Activated CD8-positive, alpha-beta memory T cell treated with anti-CD3 and anti-CD28 coated beads, Interleukin-2, amount 50 U/mL, for 24 hours (primary cell): ENCODE data around the gene VPS26A.

Source experiments
- DNase-seq: peaks from one replicate; pipeline ENCODE4 v3.0.0-alpha.2; 2020; ENCODE audit errors: extremely low read depth

Gene VPS26A

DNA sequence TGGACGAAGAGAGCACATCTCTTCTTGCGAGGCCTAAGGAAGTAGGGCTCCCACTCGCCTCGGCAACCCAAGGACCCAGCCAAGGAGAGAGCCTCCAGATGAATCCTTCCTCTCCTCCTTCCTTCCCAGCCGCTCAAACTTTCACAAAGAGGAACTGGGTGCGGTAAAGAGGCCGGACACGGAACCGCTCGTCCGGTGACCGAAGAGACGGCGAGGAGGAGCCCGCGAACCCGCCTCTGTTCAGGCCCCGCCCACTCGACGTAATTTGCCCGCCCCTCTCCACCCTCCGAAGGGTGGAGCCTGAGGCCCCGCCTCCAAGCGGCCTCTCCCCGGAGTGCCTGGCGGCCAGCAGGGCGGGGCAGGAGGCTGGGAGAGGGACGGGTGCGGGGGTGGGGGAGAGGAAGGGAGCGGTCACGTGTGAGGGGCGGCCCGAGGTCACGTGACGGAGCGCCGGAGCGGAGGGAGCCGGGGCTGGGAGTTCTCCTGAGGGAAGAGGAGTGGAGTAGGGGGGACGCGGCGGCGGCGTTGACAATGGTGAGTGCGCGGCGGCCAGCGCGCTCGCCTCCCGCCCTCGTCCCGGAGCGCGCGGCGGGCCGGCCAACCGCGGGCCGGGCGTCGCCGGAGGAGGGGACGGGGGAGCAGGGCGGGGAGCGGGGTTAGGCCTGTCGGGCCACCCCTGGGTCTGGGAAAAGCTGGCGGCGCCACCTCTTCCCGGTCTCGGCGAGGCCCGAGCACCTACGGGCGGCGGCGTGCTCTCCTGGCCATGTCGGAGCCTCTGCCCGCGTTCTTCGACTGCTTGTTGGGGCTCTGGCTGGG, at the start of gene VPS26A:
Gene VPS26A, plus strand, starts transcription at position 432 of the 816 bp plus-strand sequence. Its CDS starts 100 bp downstream, at position 532.
- peak; percentile 95 for DNase-seq

GRCh38 chr10:69074532-69074931, 49.4 kb upstream of the VPS26A start:
- no peak for DNase-seq

DNA sequence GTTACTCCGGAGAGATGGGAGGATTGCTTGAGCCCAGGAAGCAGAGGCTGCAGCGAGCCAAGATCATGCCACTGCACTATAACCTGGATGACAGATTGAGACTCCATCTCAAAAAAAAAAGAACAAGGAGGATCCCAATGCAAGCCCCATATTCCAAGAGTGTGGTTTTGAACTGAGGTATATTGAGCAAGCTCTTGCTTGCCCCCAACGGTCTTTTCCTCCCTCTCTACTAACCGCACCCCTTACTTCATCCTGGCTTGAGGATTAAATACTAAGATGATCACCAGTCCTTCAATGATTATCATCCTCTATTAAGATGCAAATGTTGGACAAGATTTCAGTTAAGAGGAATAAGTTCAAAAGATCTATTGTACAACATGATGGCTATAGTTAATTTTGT, 48.5 kb upstream of the VPS26A start:
- no peak for DNase-seq

GRCh38 chr10:69078311-69078710, 45.7 kb upstream of the VPS26A start:
- DNase-seq = no peak

- DNase-seq = no peak
Observed at GRCh38 chr10:69080226-69080625, 43.8 kb upstream of the VPS26A start.

GRCh38 chr10:69086001-69086509, 37.9 kb upstream of the VPS26A start:
- DNase-seq = no peak

- DNase-seq = peak; percentile 62
Observed at GRCh38 chr10:69087590-69088470, 36.1 kb upstream of the VPS26A start, which contains the start of gene SRGN. TSS of gene SRGN (plus strand) at chr10:69088103. CDS start at chr10:69088158, 55 bp downstream.

DNA sequence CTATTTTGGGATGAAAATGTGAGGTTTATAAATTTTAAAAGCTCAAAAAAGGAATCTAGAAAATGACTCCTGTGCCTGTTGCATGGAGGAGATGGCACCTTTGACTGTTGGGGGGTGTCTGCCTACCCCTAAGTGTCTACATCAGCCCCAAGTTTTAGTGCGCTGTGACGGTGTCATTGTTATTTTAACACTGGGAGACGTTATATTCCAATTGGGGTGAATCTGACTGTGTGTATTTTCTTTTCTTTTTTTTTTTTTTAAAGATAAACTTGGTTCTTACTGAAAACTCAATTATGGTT, 35.6 kb upstream of the VPS26A start:
- no peak for DNase-seq

DNA sequence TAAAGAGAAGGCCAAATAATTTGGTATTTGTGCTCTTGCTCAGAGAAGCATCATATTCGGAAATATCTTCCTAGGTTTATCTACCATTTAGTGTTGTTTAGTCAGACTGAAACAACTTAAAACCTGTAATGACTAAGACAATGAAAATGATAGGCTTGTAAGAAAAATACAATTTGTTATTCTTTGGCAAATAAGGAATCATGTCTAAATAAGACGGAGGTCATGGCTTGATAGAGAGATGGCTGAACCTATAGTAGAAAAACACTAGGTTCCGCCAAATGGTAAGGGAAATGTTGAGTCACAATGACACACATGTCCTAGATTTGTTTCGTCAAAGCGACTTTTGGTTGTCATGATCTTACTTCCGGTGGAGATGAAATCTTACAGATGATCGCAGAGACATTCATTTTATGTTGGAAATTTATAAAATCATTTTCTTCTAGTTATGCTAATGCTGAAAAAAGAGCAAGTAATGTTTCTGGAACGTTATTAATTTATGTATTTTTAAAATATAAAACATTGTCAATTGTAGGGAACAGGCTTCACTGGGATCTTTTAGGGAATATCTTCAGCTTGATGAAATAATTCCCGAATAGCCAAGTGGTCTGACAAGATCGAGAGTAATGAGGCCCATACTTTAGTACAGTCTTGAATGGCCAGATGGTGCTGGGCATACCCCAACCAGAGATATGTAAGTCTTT, 35.0 kb upstream of the VPS26A start:
- DNase-seq = no peak

DNA sequence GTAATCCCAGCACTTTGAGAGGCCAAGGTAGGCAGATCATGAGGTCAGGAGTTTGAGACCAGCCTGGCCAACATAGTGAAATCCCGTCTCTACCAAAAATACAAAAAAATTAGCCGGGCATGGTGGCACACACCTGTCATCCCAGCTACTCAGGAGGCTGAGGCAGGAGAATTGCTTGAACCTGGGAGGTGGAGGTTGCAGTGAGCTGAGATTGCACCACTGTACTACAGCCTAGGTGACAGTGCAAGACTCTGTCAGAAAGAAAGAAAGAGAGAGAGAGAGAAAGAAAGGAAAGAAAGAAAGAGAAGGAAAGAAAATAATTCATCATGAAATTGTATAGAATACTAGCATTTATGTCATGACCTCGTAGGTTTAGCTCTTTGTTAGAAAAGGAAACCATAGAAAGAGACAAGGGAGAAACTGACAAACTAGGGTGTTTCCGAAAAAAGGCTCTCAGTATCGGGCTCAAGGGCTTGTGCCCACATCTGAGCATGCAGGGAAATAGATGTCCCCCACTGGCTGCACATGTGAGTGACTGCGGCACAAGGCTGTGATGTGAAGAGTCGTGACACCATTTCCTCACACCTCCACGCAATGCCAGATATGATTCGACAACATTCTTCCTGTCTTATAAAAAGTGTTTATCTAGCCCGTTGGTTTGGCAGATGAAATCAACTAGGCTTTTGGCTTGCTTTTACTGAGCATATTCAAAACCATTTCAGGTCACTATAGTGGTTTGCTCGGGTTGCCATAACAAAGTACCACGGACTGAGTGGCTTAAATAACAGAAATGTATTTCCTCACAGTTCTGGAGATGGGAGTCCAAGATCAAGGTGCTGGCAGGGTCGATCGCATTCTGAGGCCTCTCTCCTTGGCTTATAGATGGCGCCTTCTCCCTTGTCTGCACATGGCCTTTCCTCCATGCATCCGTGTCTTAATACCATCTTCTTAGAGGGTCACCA, 34.1 kb upstream of the VPS26A start:
- DNase-seq = peak; percentile 68

GRCh38 chr10:69090685-69091084, 33.3 kb upstream of the VPS26A start:
- DNase-seq = no peak

- no peak for DNase-seq
Observed at GRCh38 chr10:69091143-69091651, 32.8 kb upstream of the VPS26A start.

DNA sequence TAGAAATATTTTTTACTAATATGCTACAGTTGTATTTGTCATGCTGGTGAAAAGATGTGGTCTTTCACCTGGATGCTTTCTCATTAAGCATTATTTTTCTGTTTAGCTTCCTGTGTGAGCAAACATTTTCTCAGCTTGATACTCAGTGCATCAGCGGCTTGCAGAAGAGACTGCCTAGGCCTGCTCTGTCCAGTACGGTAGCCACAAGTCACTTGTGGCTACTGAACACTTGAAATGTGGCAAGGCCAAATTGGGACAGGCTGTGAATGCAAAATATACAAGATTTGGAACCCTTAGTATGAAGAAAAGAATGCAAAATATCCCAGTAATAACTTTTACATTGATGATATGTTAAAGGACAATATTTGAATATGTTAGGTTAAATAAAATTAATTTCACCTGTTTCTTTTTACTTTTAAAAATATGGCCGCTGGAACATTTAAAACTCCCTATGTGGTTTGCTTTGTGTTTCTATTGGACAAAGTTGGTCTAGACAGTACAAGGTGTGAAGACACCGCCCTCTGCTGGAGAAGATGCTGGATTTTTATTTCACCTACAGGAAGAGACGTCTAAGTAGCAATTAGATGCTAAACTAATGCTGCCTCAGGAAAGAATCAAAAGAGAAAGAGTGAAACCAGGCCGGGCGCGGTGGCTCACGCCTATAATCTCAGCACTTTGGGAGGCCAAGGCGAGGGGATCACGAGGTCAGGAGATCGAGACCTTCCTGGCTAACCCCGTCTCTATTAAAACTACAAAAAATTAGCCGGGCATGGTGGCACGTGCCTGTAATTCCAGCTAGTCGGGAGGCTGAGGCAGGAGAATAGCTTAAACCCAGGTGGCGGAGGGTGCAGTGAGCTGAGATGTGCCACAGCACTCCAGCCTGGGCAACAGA, 30.8 kb upstream of the VPS26A start:
- DNase-seq = peak; percentile 69

DNA sequence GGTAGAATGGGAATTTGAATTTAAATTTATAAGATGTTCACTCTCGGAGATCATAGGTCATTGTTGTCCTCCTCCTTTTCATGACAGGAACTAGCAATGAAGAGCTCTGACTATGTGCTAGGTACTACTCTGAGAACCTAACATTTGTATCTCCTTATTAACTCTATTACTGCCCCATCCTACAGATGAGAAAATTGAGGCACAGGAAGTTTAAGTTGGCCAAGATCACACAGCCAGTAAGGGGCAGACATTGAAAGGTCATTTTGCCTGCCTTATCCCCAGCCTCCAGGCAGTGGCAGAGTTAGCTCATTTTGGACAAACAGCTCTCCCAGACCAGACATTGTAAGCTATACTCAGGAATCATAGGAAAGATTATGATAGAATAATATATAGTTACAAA, 30.0 kb upstream of the VPS26A start:
- no peak for DNase-seq

- no peak for DNase-seq
Observed at GRCh38 chr10:69096045-69096444, 27.9 kb upstream of the VPS26A start.

- DNase-seq = no peak
Observed at GRCh38 chr10:69097729-69098128, 26.2 kb upstream of the VPS26A start.

GRCh38 chr10:69100136-69100872, 23.7 kb upstream of the VPS26A start:
- no peak for DNase-seq

GRCh38 chr10:69101451-69102095, 22.4 kb upstream of the VPS26A start:
- no peak for DNase-seq
